ENCODE results near the gene DLGAP4. TPM values are rescaled to one million over a fixed set of nuclear protein-coding genes. Genes with fewer than 3 reads are reported as not detected.

Gene DLGAP4
- total RNA-seq, 1 donor = 18.1 TPM

GRCh38 chr20:36367907-36368799 lies 62.0 kb downstream of the DLGAP4 start:
- Histone ChIP-seq H4K20me1 (ENCODE audit: insufficient read depth, low read length) (no peaks in the 10 kb centered on the region), H3K79me2 (ENCODE audit: insufficient read depth, low read length) (no peaks in the 10 kb centered on the region), H3K4me2 (ENCODE audit: insufficient read depth, low read length) (no peak overlapping the region), H3K4me3 (ENCODE audit: insufficient read depth, low read length) (no peak overlapping the region), H3K27me3 (ENCODE audit: insufficient read depth, low read length) (peaks cover 42% of the 10 kb centered on the region), H3K4me1 (ENCODE audit: insufficient read depth, low read length) (no peaks in the 10 kb centered on the region), H3K27ac (ENCODE audit: low read depth, low read length) (no peak overlapping the region), H2AFZ (ENCODE audit: low read length) (no peak overlapping the region), H3K36me3 (ENCODE audit: insufficient read depth, low read length) (no peaks in the 10 kb centered on the region), H3K9me3 (ENCODE audit: low read depth, low read length) (no peaks in the 10 kb centered on the region)
- DNase-seq (ENCODE audit: insufficient read length, low spot score, missing footprints) = no peak
- TF ChIP-seq, protein P1, sequence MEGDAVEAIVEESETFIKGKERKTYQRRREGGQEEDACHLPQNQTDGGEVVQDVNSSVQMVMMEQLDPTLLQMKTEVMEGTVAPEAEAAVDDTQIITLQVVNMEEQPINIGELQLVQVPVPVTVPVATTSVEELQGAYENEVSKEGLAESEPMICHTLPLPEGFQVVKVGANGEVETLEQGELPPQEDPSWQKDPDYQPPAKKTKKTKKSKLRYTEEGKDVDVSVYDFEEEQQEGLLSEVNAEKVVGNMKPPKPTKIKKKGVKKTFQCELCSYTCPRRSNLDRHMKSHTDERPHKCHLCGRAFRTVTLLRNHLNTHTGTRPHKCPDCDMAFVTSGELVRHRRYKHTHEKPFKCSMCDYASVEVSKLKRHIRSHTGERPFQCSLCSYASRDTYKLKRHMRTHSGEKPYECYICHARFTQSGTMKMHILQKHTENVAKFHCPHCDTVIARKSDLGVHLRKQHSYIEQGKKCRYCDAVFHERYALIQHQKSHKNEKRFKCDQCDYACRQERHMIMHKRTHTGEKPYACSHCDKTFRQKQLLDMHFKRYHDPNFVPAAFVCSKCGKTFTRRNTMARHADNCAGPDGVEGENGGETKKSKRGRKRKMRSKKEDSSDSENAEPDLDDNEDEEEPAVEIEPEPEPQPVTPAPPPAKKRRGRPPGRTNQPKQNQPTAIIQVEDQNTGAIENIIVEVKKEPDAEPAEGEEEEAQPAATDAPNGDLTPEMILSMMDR (IDR thresholded peaks at IDR 0.05; ENCODE audit: extremely low read depth, low read depth, low read length) = no peak

- no peak overlapping the region for H2AFZ ChIP-seq (ENCODE audit: low read length)
- H3K79me2 ChIP-seq (ENCODE audit: insufficient read depth, low read length) = no peaks in the 10 kb centered on the region
- TF ChIP-seq, protein P1 (IDR thresholded peaks at IDR 0.05; ENCODE audit: extremely low read depth, low read depth, low read length) = no peak
- H3K9me3 ChIP-seq (ENCODE audit: low read depth, low read length) = no peaks in the 10 kb centered on the region
- no peak for DNase-seq (ENCODE audit: insufficient read length, low spot score, missing footprints)
- H4K20me1 ChIP-seq (ENCODE audit: insufficient read depth, low read length) = no peaks in the 10 kb centered on the region
- no peak overlapping the region for H3K4me2 ChIP-seq (ENCODE audit: insufficient read depth, low read length)
- H3K4me3 ChIP-seq (ENCODE audit: insufficient read depth, low read length) = no peak overlapping the region
- no peaks in the 10 kb centered on the region for H3K4me1 ChIP-seq (ENCODE audit: insufficient read depth, low read length)
- no peaks in the 10 kb centered on the region for H3K36me3 ChIP-seq (ENCODE audit: insufficient read depth, low read length)
- H3K27ac ChIP-seq (ENCODE audit: low read depth, low read length) = no peak overlapping the region
- peaks cover 36% of the 10 kb centered on the region for H3K27me3 ChIP-seq (ENCODE audit: insufficient read depth, low read length)
Measured at GRCh38 chr20:36368869-36369268, 62.7 kb downstream of the DLGAP4 start.

DNA sequence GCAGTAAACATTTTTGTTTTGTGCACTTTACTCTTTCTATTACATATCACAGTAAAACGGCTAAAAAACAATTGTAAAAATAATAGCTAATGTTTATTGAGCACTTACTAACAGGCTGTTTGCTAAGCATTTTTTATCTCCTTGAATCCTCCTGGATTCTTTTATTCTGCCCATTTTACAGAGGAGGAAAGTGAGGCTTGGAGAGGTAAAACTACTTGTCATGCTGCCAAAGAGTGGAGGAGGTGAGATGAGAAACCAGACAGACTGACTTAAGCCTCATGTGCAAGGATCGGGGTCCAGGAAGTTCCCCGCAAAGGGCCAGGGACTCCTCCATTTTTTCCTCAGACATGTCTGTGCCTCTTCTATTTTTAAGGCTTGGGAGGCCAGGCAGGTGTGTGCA lies 63.6 kb downstream of the DLGAP4 start:
- Histone ChIP-seq H3K4me2 (ENCODE audit: insufficient read depth, low read length) (no peak overlapping the region), H3K4me3 (ENCODE audit: insufficient read depth, low read length) (no peak overlapping the region), H3K27ac (ENCODE audit: low read depth, low read length) (no peak overlapping the region), H3K79me2 (ENCODE audit: insufficient read depth, low read length) (no peaks in the 10 kb centered on the region), H3K36me3 (ENCODE audit: insufficient read depth, low read length) (no peaks in the 10 kb centered on the region), H3K9me3 (ENCODE audit: low read depth, low read length) (no peaks in the 10 kb centered on the region), H2AFZ (ENCODE audit: low read length) (no peak overlapping the region), H4K20me1 (ENCODE audit: insufficient read depth, low read length) (no peaks in the 10 kb centered on the region), H3K4me1 (ENCODE audit: insufficient read depth, low read length) (no peaks in the 10 kb centered on the region), H3K27me3 (ENCODE audit: insufficient read depth, low read length) (peaks cover 30% of the 10 kb centered on the region)
- TF ChIP-seq, protein P1 (IDR thresholded peaks at IDR 0.05; ENCODE audit: extremely low read depth, low read depth, low read length) = no peak
- DNase-seq (ENCODE audit: insufficient read length, low spot score, missing footprints) = no peak

- no peaks in the 10 kb centered on the region for H3K9me3 ChIP-seq (ENCODE audit: low read depth, low read length)
- DNase-seq (ENCODE audit: insufficient read length, low spot score, missing footprints) = no peak
- no peaks in the 10 kb centered on the region for H3K4me1 ChIP-seq (ENCODE audit: insufficient read depth, low read length)
- no peaks in the 10 kb centered on the region for H3K36me3 ChIP-seq (ENCODE audit: insufficient read depth, low read length)
- TF ChIP-seq, protein P1 (IDR thresholded peaks at IDR 0.05; ENCODE audit: extremely low read depth, low read depth, low read length) = no peak
- no peaks in the 10 kb centered on the region for H3K79me2 ChIP-seq (ENCODE audit: insufficient read depth, low read length)
- H3K27me3 ChIP-seq (ENCODE audit: insufficient read depth, low read length) = peaks cover 20% of the 10 kb centered on the region
- H3K4me2 ChIP-seq (ENCODE audit: insufficient read depth, low read length) = no peak overlapping the region
- no peaks in the 10 kb centered on the region for H4K20me1 ChIP-seq (ENCODE audit: insufficient read depth, low read length)
- H2AFZ ChIP-seq (ENCODE audit: low read length) = no peak overlapping the region
- H3K27ac ChIP-seq (ENCODE audit: low read depth, low read length) = no peak overlapping the region
- no peak overlapping the region for H3K4me3 ChIP-seq (ENCODE audit: insufficient read depth, low read length)
Measured at GRCh38 chr20:36370991-36371790, 65.1 kb downstream of the DLGAP4 start.

All from osteoblast (primary cell).